Stimulated activated CD8-positive, alpha-beta memory T cell treated with anti-CD3 and anti-CD28 coated beads, Interleukin-12 subunit alpha, Interleukin-12 subunit beta, amount 100 ng/mL, for 24 hours (primary cell): Measurements from ENCODE around the gene ANKDD1B.

Experiments
- DNase-seq: peaks from one replicate; pipeline ENCODE4 v3.0.0-alpha.2; 2020; ENCODE audit errors: extremely low read depth

The ANKDD1B gene

GRCh38 chr5:75616371-75616881, 5.2 kb downstream of the ANKDD1B start:
- no peak for DNase-seq

GRCh38 chr5:75616971-75617621, 5.8 kb downstream of the ANKDD1B start:
- DNase-seq: no peak

- no peak for DNase-seq
Measured at GRCh38 chr5:75617736-75618352, 6.6 kb downstream of the ANKDD1B start.

- no peak for DNase-seq
Measured at GRCh38 chr5:75620184-75620959, 9.1 kb downstream of the ANKDD1B start.

- no peak for DNase-seq
Measured at GRCh38 chr5:75622564-75622963, 11.3 kb downstream of the ANKDD1B start.

GRCh38 chr5:75623846-75624245, 12.6 kb downstream of the ANKDD1B start:
- DNase-seq: no peak

- DNase-seq: no peak
Measured at GRCh38 chr5:75626959-75627358, 15.7 kb downstream of the ANKDD1B start.

- no peak for DNase-seq
Measured at GRCh38 chr5:75627801-75628200, 16.5 kb downstream of the ANKDD1B start.

- DNase-seq: no peak
Measured at GRCh38 chr5:75630875-75631274, 19.6 kb downstream of the ANKDD1B start.

GRCh38 chr5:75632321-75632720, 21.1 kb downstream of the ANKDD1B start:
- DNase-seq: no peak

GRCh38 chr5:75637949-75638348, 26.7 kb downstream of the ANKDD1B start:
- DNase-seq: no peak

- no peak for DNase-seq
Measured at GRCh38 chr5:75639535-75640311, 28.5 kb downstream of the ANKDD1B start.

- no peak for DNase-seq
Measured at GRCh38 chr5:75640395-75640794, 29.1 kb downstream of the ANKDD1B start.

GRCh38 chr5:75640826-75641225, 29.6 kb downstream of the ANKDD1B start:
- DNase-seq: no peak

- DNase-seq: no peak
Measured at GRCh38 chr5:75648712-75649111, 37.5 kb downstream of the ANKDD1B start.

GRCh38 chr5:75651575-75652238, 40.5 kb downstream of the ANKDD1B start:
- DNase-seq: no peak

GRCh38 chr5:75653521-75653920, 42.3 kb downstream of the ANKDD1B start:
- no peak for DNase-seq

- no peak for DNase-seq
Measured at GRCh38 chr5:75654693-75655295, 43.5 kb downstream of the ANKDD1B start.

- DNase-seq: no peak
Measured at GRCh38 chr5:75656311-75657003, 45.2 kb downstream of the ANKDD1B start.

GRCh38 chr5:75659791-75660450, 48.7 kb downstream of the ANKDD1B start:
- DNase-seq: no peak
